Peyer's patch (tissue), 4 donors: Measurements from ENCODE around the gene SNX3.

Source experiments
- POLR2A ChIP-seq, 2 donors: fragments of 450-650 bp; IDR thresholded peaks; one replicate each; pipeline ENCODE4 v1.5.1; 2017; ENCODE audit warnings: antibody characterized with exemption in 2 of 2, mild to moderate bottlenecking in 2 of 2, moderate library complexity in 2 of 2
- TF ChIP-seq, protein P1 (sequence below), 6 experiments: fragments of 450-650 bp in 4 of 6; fragments of 200-600 bp in 2 of 6; sonication (generic) in 1 of 6; IDR thresholded peaks; one replicate each; pipeline ENCODE4 v1.5.1; 2017 to 2019; ENCODE audit warnings: antibody characterized with exemption in 6 of 6, mild to moderate bottlenecking in 3 of 6, moderate library complexity in 1 of 6

DNA sequence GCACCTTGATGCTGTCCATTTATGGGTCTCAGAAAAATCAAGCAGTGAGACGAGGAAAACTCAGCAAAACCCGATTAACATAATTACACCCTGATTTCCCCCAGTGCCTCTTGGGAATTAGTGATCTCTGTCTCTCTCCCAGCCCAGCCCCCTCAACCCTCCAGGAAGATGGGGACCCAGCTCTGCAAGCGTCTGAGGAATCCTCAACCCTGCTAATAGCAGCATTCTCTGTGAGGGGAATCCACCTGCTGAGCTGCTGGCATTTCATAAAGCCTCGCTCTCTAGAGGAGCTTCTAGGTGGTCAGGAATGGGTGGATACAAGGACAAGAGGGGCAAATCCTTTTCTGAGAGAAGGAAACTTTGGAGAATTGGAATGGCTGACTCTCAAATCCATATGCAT, 81.1 kb downstream of the SNX3 start:
- TF ChIP-seq, protein P1, sequence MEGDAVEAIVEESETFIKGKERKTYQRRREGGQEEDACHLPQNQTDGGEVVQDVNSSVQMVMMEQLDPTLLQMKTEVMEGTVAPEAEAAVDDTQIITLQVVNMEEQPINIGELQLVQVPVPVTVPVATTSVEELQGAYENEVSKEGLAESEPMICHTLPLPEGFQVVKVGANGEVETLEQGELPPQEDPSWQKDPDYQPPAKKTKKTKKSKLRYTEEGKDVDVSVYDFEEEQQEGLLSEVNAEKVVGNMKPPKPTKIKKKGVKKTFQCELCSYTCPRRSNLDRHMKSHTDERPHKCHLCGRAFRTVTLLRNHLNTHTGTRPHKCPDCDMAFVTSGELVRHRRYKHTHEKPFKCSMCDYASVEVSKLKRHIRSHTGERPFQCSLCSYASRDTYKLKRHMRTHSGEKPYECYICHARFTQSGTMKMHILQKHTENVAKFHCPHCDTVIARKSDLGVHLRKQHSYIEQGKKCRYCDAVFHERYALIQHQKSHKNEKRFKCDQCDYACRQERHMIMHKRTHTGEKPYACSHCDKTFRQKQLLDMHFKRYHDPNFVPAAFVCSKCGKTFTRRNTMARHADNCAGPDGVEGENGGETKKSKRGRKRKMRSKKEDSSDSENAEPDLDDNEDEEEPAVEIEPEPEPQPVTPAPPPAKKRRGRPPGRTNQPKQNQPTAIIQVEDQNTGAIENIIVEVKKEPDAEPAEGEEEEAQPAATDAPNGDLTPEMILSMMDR (IDR thresholded peaks at IDR 0.05) = no peak
- TF ChIP-seq POLR2A (IDR thresholded peaks at IDR 0.05) = no peak
